HEK293T (cell line): ENCODE results near the gene TPTE2.
"Not testable (repeated sequence)": the region's sequence is repeated elsewhere in the genome, so short reads cannot be mapped to it uniquely, and the experiment has no call there.

Experiments
- BHLHE40 ChIP-seq: fragments of 450-650 bp; IDR thresholded peaks from 2 replicates; pipeline ENCODE4 v1.6.1; 2016; ENCODE audit warnings: mild to moderate bottlenecking, moderate library complexity, borderline replicate concordance
- ELF4 ChIP-seq: fragments of 450-650 bp; IDR thresholded peaks from 2 replicates; pipeline ENCODE4 v1.6.1; 2017; ENCODE audit warnings: antibody characterized with exemption
- FOXA1 ChIP-seq: fragments of 450-650 bp; IDR thresholded peaks from 2 replicates; pipeline ENCODE4 v1.6.1; 2016; ENCODE audit warnings: mild to moderate bottlenecking
- FOXK2 ChIP-seq: fragments of 450-650 bp; IDR thresholded peaks from 2 replicates; pipeline ENCODE4 v1.6.1; 2016; ENCODE audit warnings: mild to moderate bottlenecking
- FOXM1 ChIP-seq: fragments of 450-650 bp; IDR thresholded peaks from 2 replicates; pipeline ENCODE4 v1.6.1; 2017; ENCODE audit warnings: mild to moderate bottlenecking, borderline replicate concordance
- NFRKB ChIP-seq: fragments of 450-650 bp; IDR thresholded peaks from 2 replicates; pipeline ENCODE4 v1.6.1; 2016; ENCODE audit warnings: mild to moderate bottlenecking, moderate library complexity
- SP1 ChIP-seq: fragments of 450-650 bp; IDR thresholded peaks from 2 replicates; pipeline ENCODE4 v1.6.1; 2017

DNA sequence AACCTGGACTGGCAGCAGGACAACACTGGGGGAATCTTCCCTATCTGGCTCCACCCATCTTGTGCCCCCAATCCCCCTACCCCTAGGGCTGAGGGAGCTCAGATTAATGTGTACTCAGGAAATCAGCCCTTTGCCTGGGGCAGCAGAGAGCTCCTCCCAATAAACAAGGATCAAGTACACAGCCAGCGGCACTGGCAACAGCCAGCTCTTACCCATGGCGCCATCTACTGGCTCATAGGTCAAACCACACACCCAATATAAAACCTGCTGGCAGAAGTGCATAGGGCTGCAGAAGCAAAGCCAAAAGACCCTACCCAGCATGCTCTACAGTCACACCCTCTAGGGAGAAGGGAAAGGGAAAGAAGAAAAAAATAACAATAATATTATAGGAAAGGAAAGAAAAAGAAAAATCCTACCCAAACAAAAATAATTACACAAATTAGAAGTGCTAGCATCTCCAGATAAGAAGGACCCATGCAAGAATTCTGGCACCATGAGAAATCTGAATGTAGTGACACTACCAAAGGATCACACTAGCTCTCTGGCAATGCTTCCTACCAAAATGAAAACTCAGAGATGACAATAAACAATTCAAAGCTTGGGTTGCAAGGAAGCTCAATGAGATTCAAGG, 122.2 kb downstream of the TPTE2 start:
- not testable (repeated sequence) for TF ChIP-seq ELF4, FOXA1, FOXK2, FOXM1, BHLHE40, SP1, NFRKB
